Spleen (tissue), 7 donors: ENCODE results near the gene USP21.

Experiments
- POLR2A ChIP-seq, 3 donors: fragments of 450-650 bp; IDR thresholded peaks; one replicate each; pipeline ENCODE4 v1.5.1; 2017; ENCODE audit warnings: antibody characterized with exemption in 3 of 3, mild to moderate bottlenecking in 1 of 3
- TF ChIP-seq, protein P1 (sequence below), 11 experiments: fragments of 200-600 bp in 7 of 11; fragments of 450-650 bp in 4 of 11; sonication (generic) in 4 of 11; IDR thresholded peaks in 8 of 11; conservative IDR thresholded peaks in 3 of 11; 1 replicate in 7 of 11; 2 replicates in 4 of 11; pipeline versions ENCODE4 v1.4.0 to v1.8.0; 2016 to 2021; ENCODE audit warnings: antibody characterized with exemption in 11 of 11, inconsistent platforms in 4 of 11, mild to moderate bottlenecking in 1 of 11
- donor health status: DM: no; HTN: no; CAD: no; lungs with moderate emphysema.
- donor health status: DM: no; HTN: no; CAD: no.
- donor health status: DM: no; HTN: no; CAD: no.

DNA sequence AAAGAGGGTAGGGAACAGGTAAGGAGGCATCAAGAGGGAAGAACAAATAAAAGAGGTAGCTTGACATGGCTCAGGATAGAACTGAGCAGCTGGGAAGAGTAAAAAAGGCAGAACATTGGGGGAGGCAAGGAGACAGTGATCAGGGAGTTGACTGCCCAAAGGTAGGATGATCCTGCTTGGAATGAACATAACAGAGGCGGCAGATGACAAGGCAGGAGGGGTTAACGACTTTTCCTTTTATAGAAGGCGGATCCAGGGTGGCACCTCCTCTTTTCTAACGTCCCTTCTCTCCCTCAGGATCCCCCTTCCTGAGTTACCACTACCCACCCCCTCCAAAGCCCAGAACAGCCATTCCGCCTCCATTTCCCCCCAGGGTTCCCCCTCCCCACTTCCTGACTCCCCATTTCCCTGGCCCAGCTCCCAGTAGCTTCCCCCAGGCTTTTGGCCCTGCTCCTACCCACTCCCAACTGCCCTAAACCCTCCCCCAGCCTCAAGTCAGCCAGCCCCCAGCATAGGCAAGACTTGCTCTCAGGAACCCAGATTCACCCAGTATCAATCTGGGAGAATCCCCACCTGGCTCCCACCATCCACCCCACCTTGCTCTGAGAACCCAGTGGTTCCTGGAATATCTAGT lies 40.3 kb downstream of the USP21 start:
- TF ChIP-seq, protein P1, sequence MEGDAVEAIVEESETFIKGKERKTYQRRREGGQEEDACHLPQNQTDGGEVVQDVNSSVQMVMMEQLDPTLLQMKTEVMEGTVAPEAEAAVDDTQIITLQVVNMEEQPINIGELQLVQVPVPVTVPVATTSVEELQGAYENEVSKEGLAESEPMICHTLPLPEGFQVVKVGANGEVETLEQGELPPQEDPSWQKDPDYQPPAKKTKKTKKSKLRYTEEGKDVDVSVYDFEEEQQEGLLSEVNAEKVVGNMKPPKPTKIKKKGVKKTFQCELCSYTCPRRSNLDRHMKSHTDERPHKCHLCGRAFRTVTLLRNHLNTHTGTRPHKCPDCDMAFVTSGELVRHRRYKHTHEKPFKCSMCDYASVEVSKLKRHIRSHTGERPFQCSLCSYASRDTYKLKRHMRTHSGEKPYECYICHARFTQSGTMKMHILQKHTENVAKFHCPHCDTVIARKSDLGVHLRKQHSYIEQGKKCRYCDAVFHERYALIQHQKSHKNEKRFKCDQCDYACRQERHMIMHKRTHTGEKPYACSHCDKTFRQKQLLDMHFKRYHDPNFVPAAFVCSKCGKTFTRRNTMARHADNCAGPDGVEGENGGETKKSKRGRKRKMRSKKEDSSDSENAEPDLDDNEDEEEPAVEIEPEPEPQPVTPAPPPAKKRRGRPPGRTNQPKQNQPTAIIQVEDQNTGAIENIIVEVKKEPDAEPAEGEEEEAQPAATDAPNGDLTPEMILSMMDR (IDR thresholded peaks at IDR 0.05 in 8 of 11, conservative IDR thresholded peaks at IDR 0.05 in 3 of 11) = no peak
- no peak for TF ChIP-seq POLR2A (IDR thresholded peaks at IDR 0.05)
